Activated CD8-positive, alpha-beta memory T cell treated with anti-CD3 and anti-CD28 coated beads, Interleukin-2, amount 50 U/mL, for 24 hours (primary cell): ENCODE measurements around the gene MYO15A.

Experiments
- DNase-seq: peaks from one replicate; pipeline ENCODE4 v3.0.0-alpha.2; 2020; ENCODE audit errors: extremely low read depth

The MYO15A gene

GRCh38 chr17:18105595-18105994 lies 3.0 kb upstream of the MYO15A start:
- no peak for DNase-seq

GRCh38 chr17:18106211-18106610 lies 2.3 kb upstream of the MYO15A start:
- no peak for DNase-seq

- no peak for DNase-seq
These were observed 1.3 kb upstream of the MYO15A start for GRCh38 chr17:18107061-18107790.

DNA sequence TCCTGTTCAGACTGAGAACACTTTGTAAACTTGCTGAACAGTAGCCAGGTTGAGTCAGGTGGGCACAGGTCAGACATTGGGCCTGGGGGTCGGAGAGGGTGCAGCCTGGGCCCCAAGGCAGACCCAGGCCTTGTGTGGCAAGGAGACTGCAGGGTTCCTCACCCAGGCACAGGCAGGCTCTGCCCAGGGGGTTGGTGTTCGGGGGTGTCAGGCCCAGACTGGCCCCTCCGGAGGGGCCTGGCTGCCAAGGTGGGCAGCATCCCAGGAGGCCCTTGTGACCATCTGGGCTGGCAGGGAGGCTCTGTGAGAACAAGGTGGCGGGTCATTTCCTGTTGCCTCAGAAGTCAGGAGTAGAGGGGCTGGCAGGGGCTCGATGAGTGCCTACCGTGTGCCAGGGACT lies 585 bp upstream of the MYO15A start:
- DNase-seq: no peak

GRCh38 chr17:18109935-18110485 lies 1.5 kb downstream of the MYO15A start:
- no peak for DNase-seq

DNA sequence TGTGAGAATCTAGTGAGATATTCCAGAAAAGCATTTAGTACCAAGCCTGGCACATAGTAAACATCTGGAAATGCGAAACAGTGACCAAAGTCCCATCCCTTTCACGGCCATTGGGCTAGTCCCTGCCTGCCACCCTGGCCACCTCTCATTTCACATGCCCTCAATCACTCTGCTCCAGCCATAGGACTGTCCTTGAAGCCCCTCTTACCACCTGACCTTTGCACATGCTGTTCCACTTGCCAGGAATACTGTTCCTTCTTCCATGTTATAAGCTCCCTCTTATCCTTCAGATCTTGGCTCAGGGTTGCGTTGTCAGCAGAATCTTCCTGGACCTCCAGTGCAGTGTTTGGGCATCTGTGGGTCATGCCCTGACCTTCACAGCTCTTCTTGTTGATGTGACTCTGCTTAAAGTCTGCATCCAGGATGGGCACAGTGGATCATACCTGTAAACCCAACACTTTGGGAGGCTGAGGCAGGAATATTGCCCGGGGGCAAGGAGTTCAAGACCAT lies 2.1 kb downstream of the MYO15A start:
- DNase-seq: no peak

GRCh38 chr17:18111330-18111971 lies 2.9 kb downstream of the MYO15A start:
- no peak for DNase-seq

GRCh38 chr17:18115517-18115916 lies 7.0 kb downstream of the MYO15A start:
- no peak for DNase-seq

DNA sequence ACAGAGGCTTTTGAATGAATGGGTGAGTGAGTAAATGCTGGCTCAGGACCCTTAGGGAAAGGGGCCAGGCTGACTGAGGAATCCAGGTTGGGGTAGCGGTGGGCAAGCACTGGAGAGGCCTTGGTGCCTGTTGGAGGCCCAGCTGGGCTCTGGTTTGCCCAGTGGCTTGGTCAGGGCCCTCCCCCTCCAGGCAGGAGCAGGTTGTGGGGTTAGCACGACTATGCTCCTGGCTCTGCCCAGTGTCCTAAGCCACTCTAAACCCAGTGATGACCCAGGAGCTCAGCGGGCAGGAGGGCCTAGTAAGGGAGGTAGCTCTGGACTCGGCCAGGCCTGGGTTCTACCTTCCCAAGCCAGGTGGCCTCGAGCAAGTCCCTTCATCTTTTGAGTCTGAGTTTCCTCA lies 7.5 kb downstream of the MYO15A start:
- DNase-seq: no peak

DNA sequence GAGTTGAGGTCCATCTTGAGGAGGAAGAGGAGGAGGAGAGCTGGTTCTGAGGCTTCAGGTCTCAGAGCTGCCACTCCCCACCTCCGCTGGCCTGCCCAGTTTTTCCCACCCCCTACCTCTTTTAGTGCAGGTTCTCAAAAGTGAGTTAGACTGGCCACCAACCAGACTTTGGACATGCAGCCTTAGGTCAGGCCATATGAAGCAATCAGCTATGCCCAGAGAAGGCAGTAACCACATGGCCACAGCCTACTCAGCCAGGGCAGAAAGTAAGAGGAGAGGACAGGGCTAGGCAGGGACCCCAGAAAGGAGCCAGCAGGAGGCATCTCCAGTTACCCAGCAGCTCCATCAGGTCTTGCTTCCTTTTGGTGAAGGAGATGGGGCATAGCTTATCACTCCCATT lies 9.0 kb downstream of the MYO15A start:
- DNase-seq: no peak

- DNase-seq: no peak
These were observed 9.7 kb downstream of the MYO15A start for GRCh38 chr17:18117982-18118975.

- DNase-seq: no peak
These were observed 10.7 kb downstream of the MYO15A start for GRCh38 chr17:18119166-18119745.

DNA sequence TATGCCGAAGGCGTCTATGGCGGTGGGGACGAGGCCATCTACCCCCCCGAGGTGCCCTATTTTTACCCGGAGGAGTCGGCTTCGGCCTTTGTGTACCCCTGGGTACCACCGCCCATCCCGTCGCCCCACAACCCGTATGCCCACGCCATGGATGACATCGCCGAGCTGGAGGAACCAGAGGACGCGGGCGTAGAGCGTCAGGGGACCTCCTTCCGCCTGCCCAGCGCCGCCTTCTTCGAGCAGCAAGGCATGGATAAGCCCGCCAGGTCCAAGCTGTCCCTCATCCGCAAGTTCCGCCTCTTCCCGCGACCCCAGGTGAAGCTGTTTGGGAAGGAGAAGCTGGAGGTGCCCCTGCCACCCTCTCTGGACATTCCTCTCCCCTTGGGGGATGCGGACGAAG lies 11.4 kb downstream of the MYO15A start:
- DNase-seq: no peak

DNA sequence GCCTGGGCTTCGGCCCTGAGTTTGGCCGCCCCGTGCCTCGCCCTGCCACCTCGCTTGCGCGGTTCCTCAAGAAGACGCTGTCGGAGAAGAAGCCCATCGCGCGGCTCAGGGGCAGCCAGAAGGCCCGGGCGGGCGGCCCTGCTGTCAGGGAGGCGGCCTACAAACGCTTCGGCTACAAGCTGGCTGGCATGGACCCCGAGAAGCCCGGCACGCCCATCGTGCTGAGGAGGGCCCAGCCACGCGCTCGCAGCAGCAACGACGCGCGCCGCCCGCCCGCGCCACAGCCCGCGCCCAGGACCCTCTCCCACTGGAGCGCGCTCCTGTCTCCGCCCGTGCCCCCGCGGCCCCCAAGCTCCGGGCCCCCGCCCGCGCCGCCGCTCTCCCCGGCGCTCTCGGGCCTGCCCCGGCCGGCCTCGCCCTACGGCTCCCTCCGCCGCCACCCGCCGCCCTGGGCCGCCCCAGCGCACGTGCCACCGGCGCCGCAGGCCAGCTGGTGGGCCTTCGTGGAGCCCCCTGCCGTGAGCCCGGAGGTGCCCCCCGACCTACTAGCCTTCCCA lies 12.0 kb downstream of the MYO15A start:
- no peak for DNase-seq

DNA sequence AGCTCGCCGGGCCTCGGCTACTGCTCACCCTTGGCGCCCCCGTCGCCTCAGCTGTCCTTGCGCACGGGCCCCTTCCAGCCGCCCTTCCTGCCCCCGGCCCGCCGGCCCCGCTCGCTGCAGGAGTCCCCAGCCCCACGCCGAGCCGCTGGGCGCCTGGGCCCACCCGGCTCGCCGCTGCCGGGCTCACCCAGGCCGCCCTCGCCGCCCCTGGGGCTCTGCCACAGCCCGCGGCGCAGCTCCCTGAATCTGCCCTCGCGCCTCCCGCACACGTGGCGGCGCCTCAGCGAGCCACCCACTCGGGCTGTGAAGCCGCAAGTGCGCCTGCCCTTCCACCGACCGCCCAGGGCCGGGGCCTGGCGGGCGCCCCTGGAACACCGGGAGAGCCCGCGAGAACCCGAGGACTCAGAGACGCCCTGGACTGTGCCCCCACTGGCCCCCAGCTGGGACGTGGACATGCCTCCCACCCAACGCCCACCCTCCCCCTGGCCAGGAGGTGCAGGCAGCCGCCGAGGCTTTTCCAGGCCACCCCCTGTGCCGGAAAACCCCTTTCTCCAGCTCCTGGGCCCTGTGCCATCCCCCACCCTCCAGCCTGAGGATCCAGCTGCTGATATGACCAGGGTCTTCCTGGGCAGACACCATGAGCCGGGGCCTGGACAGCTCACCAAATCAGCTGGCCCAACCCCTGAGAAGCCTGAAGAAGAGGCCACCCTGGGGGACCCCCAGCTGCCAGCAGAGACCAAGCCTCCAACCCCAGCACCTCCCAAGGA lies 12.8 kb downstream of the MYO15A start:
- DNase-seq: no peak

DNA sequence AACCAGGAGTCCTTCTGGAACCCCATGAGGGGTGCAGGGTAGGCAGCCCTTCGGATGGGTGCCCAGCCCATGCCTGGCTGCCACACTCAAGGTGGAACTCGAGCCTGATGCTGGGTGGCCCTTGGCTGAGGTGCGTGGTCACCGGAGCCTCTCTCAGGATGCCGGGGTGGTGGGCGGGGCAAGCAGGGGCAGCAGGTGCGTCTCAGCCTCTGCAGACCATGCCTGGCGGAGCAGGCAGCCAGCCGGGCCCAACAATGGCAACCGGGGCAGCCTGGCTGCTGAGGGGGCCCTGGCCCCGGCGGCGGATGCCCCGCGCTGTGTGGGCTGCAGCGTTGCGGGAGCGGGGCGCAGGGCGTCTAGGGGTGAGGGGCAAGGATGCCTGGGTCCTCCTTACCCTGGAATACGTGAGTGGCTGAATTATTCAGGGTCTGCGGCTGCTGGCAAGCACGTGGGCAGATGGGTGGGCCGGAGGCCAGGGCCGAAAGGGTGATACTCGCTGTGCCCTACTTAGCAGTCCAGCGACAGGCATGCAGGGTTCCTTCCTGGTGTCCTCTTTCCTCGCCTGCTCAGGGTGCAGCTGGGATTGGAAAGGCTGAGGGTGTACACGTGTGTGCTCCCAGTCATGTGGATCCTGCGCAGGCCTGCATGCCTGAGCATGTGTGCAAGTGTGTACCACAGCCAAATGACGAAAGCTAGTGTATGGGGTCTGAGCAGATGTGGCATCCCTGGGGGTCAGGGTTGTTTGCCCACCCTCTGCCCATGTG lies 14.6 kb downstream of the MYO15A start:
- DNase-seq: no peak

- DNase-seq: no peak
These were observed 16.0 kb downstream of the MYO15A start for GRCh38 chr17:18124345-18125126.

GRCh38 chr17:18129041-18129502 lies 20.5 kb downstream of the MYO15A start:
- DNase-seq: no peak

- DNase-seq: no peak
These were observed 24.2 kb downstream of the MYO15A start for GRCh38 chr17:18132711-18133110.
